HepG2 (cell line): ENCODE measurements around the gene ACTA2. TPM values are rescaled to one million over a fixed set of nuclear protein-coding genes. Genes with fewer than 3 reads are reported as not detected.

Experiments used
- ATAC-seq: fragments of 200-7000 bp; cut with Tn5 transposase; 3 replicates; pipeline ENCODE4 v1.9.1; 2020; ENCODE audit warnings: mild to moderate bottlenecking, moderate library complexity
- BruUV-seq: library from RNA; stranded (reverse); fragments of 400-500 nt; replicated peaks from 2 replicates; lab custom pipeline; 2021; lab: Mats Ljungman, UMichigan
- CTCF ChIA-PET: fragments of 300-600 bp; formaldehyde crosslinking; extraction: SDS; loops from one replicate; lab custom pipeline; 2021; ENCODE audit warnings: low total read pairs, inconsistent platforms, low intra/inter-chr PET ratio; lab: Yijun Ruan, JAX
- POLR2A ChIA-PET: fragments of 350-600 bp; sonication (Branson Sonifier 250); formaldehyde crosslinking; loops from one replicate; lab custom pipeline; 2020; ENCODE audit warnings: antibody characterized with exemption, inconsistent platforms; lab: Yijun Ruan, JAX
- DNase-seq: peaks from one replicate; pipeline ENCODE4 v3.0.0-alpha.2; 2015; ENCODE audit warnings: low spot score
- FAIRE-seq: peaks from 3 replicates; lab custom pipeline; 2011; peaks lifted over from hg19 to GRCh38; lab: Jason Lieb, UNC
- H2AFZ ChIP-seq: one replicate; pipeline ENCODE4 v1.6.1; 2011; ENCODE audit warnings: low read length, inconsistent platforms
- H3K27ac ChIP-seq: fragments of 300-600 bp; 3 replicates; pipeline ENCODE4 v1.8.0; 2011; ENCODE audit warnings: mixed run types, mild to moderate bottlenecking, mixed read lengths, low read length, inconsistent platforms; ENCODE audit not compliant: insufficient read depth; ENCODE audit errors: extremely low read length
- H3K27me3 ChIP-seq, 2 experiments: fragments of 200-600 bp in 1 of 2; 2 replicates in 1 of 2; 3 replicates in 1 of 2; pipeline versions ENCODE4 v1.6.0 to v1.8.0; 2011; ENCODE audit warnings: low read length in 2 of 2, mild to moderate bottlenecking in 2 of 2, moderate library complexity in 2 of 2, inconsistent platforms in 1 of 2; ENCODE audit not compliant: insufficient read depth in 2 of 2, control insufficient read depth in 1 of 2
- H3K36me3 ChIP-seq, 2 experiments: fragments of 200-600 bp in 1 of 2; replicated peaks in 1 of 2; 2 replicates in 1 of 2; 3 replicates in 1 of 2; pipeline versions ENCODE4 v1.5.1 to v1.8.0; 2011; ENCODE audit warnings: low read length in 2 of 2, inconsistent platforms in 1 of 2; ENCODE audit not compliant: insufficient read depth in 2 of 2, control insufficient read depth in 1 of 2
- H3K4me1 ChIP-seq: 2 replicates; pipeline ENCODE4 v1.5.1; 2012; ENCODE audit warnings: low read length, inconsistent platforms; ENCODE audit not compliant: insufficient read depth
- H3K4me2 ChIP-seq: 2 replicates; pipeline ENCODE4 v1.6.0; 2011; ENCODE audit warnings: low read depth, low read length, inconsistent platforms
- H3K4me3 ChIP-seq, 3 experiments: fragments of 200-600 bp in 1 of 3; sonication (generic), shearing (Covaris generic) in 1 of 3; replicated peaks in 1 of 3; 2 replicates each; pipeline ENCODE4 v1.5.1; 2011 to 2016; ENCODE audit warnings: low read length in 3 of 3, inconsistent platforms in 2 of 3, low read depth in 2 of 3, mild to moderate bottlenecking in 2 of 3, control low read depth in 1 of 3, mixed read lengths in 1 of 3; ENCODE audit not compliant: insufficient read depth in 1 of 3
- H3K79me2 ChIP-seq: one replicate; pipeline ENCODE4 v1.6.1; 2011; ENCODE audit warnings: low read length, inconsistent platforms; ENCODE audit not compliant: insufficient read depth
- H3K9ac ChIP-seq: 2 replicates; pipeline ENCODE4 v1.6.0; 2011; ENCODE audit warnings: mild to moderate bottlenecking, low read depth, low read length, inconsistent platforms; ENCODE audit not compliant: insufficient read depth
- H3K9me3 ChIP-seq: 2 replicates; pipeline ENCODE4 v1.5.1; 2012; ENCODE audit warnings: mild to moderate bottlenecking, low read length
- H4K20me1 ChIP-seq: 2 replicates; pipeline ENCODE4 v1.6.0; 2011; ENCODE audit warnings: inconsistent platforms, mild to moderate bottlenecking, low read length, moderate library complexity; ENCODE audit not compliant: insufficient read depth
- ARNT ChIP-seq: fragments of 450-650 bp; IDR thresholded peaks from 2 replicates; pipeline ENCODE4 v1.6.1; 2017
- RAD21 ChIP-seq: fragments of 450-650 bp; formaldehyde crosslinking; IDR thresholded peaks from 2 replicates; pipeline ENCODE4 v1.5.0; 2020; ENCODE audit warnings: mild to moderate bottlenecking
- RAD51 ChIP-seq: fragments of 450-650 bp; IDR thresholded peaks from 2 replicates; pipeline ENCODE4 v1.6.1; 2016; ENCODE audit warnings: borderline replicate concordance
- SIX4 ChIP-seq: sonication (generic); formaldehyde crosslinking; IDR thresholded peaks from 2 replicates; pipeline ENCODE4 v1.4.0; 2020; ENCODE audit warnings: missing genetic modification reagents
- ZNF276 ChIP-seq: sonication (generic); formaldehyde crosslinking; IDR thresholded peaks from 2 replicates; pipeline ENCODE4 v1.4.0; 2020; ENCODE audit warnings: mild to moderate bottlenecking, low read depth, missing genetic modification reagents
- ZNF407 ChIP-seq: sonication (generic); formaldehyde crosslinking; IDR thresholded peaks from one replicate; pipeline ENCODE4 v1.5.1; 2020; ENCODE audit warnings: mild to moderate bottlenecking, missing genetic modification reagents; ENCODE audit errors: not compliant biosample characterization
- ZSCAN5A ChIP-seq: sonication (generic); formaldehyde crosslinking; IDR thresholded peaks from 2 replicates; pipeline ENCODE4 v1.8.0; 2022; ENCODE audit warnings: mild to moderate bottlenecking, missing genetic modification reagents, borderline replicate concordance
- ZUFSP ChIP-seq: sonication (generic); formaldehyde crosslinking; IDR thresholded peaks from 2 replicates; pipeline ENCODE4 v1.9.0; 2021; ENCODE audit warnings: missing genetic modification reagents, mild to moderate bottlenecking, borderline replicate concordance
- WGBS: methylation state at CpG from one replicate; pipeline ENCODE4 v1.1.6; 2017; ENCODE audit warnings: low lambda C conversion rate; 5-methylcytosine and 5-hydroxymethylcytosine counted together
- in situ Hi-C: cut with HindIII; loops from 2 replicates; pipeline ENCODE4 v1.10.0; 2017; ENCODE audit warnings: low pct_unique_long_range_greater_than_20kb; ENCODE audit not compliant: extremely low pct_ligation_motif_present
- intact Hi-C: fragments of 100-400 bp; cut with micrococcal nuclease; formaldehyde crosslinking; loops from one replicate; pipeline ENCODE4 v1.10.0; 2022; ENCODE audit not compliant: unreplicated experiment
- polyA plus RNA-seq, 8 experiments: library from polyadenylated mRNA; depleted of rRNA in 3 of 8; stranded (reverse) in 7 of 8; unstranded in 1 of 8; fragments of >200 nt; fragmentation: Illumina TruSeq in 4 of 8; extraction: Trizol in 4 of 8; gene quantifications; 2 replicates each; pipeline versions ENCODE4 v1.2.1 to v1.2.3, GENCODE V29; 2011 to 2016; ENCODE audit warnings: low read depth in 4 of 8, missing spikeins in 1 of 8, mixed read lengths in 1 of 8; ENCODE audit not compliant: insufficient read depth in 1 of 8
- total RNA-seq, 5 experiments: library from RNA; depleted of rRNA; stranded (reverse); fragments of >200 nt; fragmentation: Illumina TruSeq; extraction: Trizol; gene quantifications; 2 replicates each; pipeline ENCODE4 v1.2.3, GENCODE V29; 2016; ENCODE audit warnings: low read depth in 1 of 5
- TF ChIP-seq, protein P1 (sequence below): sonication (generic); formaldehyde crosslinking; IDR thresholded peaks from 2 replicates; pipeline ENCODE4 v1.5.0; 2020; ENCODE audit warnings: mild to moderate bottlenecking, missing genetic modification reagents

The ACTA2 gene
- total and polyA plus RNA-seq, 2 of the 13 experiments (the other 11 are each of a cell fraction or from before 2014, with no cell fraction given) = 21.8 to 59.9 TPM

DNA sequence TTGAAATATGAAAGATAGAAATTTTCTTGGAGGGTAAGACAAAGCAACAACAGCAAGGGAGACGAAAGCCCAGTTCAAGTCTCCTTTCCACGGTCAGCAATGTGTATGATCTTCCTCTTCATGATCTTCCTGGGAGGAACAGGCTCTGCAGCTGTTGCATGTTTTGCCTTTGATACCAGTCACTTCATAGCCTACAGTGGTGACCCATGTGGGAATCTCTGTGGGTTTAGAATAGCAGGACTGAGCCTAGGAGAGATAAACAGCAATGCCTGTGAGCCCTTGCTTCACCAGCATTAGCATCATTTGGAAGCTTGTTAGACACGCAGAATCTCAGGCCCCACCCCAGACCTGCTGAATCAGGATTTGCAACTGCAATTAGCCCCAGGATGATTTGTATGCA lies 40.7 kb downstream of the ACTA2 start:
- no TSS peak for BruUV-seq
- ATAC-seq (no peak), FAIRE-seq (no peak)
- CTCF ChIA-PET = no interaction called here
- H3K9ac ChIP-seq = no peak overlapping the region
- in situ Hi-C loops (no loop called here), intact Hi-C loops (no loop called here)
- H2AFZ ChIP-seq = no peak overlapping the region
- no peaks in the 10 kb centered on the region for H3K9me3 ChIP-seq
- no peak overlapping the region for H3K4me2 ChIP-seq
- H3K27ac ChIP-seq = no peak overlapping the region
- H3K4me1 ChIP-seq = no peaks in the 10 kb centered on the region
- WGBS = 54% methylated on average over 2 of the region's 3 CpGs
- POLR2A ChIA-PET = no interaction called here
- TF ChIP-seq RAD51 = no peak
- no peak for TF ChIP-seq ZUFSP (CRISPR knock-in tag)
- no peak for TF ChIP-seq ZNF407 (CRISPR knock-in tag)
- TF ChIP-seq SIX4 (CRISPR knock-in tag) = no peak
- TF ChIP-seq, protein P1, sequence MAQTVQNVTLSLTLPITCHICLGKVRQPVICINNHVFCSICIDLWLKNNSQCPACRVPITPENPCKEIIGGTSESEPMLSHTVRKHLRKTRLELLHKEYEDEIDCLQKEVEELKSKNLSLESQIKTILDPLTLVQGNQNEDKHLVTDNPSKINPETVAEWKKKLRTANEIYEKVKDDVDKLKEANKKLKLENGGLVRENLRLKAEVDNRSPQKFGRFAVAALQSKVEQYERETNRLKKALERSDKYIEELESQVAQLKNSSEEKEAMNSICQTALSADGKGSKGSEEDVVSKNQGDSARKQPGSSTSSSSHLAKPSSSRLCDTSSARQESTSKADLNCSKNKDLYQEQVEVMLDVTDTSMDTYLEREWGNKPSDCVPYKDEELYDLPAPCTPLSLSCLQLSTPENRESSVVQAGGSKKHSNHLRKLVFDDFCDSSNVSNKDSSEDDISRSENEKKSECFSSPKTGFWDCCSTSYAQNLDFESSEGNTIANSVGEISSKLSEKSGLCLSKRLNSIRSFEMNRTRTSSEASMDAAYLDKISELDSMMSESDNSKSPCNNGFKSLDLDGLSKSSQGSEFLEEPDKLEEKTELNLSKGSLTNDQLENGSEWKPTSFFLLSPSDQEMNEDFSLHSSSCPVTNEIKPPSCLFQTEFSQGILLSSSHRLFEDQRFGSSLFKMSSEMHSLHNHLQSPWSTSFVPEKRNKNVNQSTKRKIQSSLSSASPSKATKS (CRISPR knock-in tag) = no peak
- TF ChIP-seq ZNF276 = no peak
- no peak for TF ChIP-seq ARNT
- TF ChIP-seq RAD21 (CRISPR knock-in tag) = no peak
- TF ChIP-seq ZSCAN5A (CRISPR knock-in tag) = no peak
- TF ChIP-seq, all 625 proteins: peak for 0
- no peaks in the 10 kb centered on the region for H4K20me1 ChIP-seq
- no peaks in the 10 kb centered on the region for H3K79me2 ChIP-seq
- no peak overlapping the region for H3K4me3 ChIP-seq
- H3K27me3 ChIP-seq = no peaks in the 10 kb centered on the region
- DNase-seq = no peak
- H3K36me3 ChIP-seq = no peaks in the 10 kb centered on the region
